Measurements from ENCODE around the gene LRRC52.

Gene LRRC52

GRCh38 chr1:165527251-165528007 is 16.4 kb upstream of the LRRC52 start:
- Histone ChIP-seq H3K27me3 (no peaks in the 10 kb centered on the region), H3K4me3 (no peak overlapping the region), H3K36me3 (no peaks in the 10 kb centered on the region), H3K27ac (no peak overlapping the region), H3K4me1 (peaks cover 0 to 3% (median 0%) of the 10 kb centered on the region in 4 donors), H3K9me3 (peaks cover under 1 to 5% (median 2%) of the 10 kb centered on the region in 3 donors)
- intact Hi-C loops (cut with DNase I; ENCODE audit: low total_unique reads) = no loop called here
- no peak for TF ChIP-seq CTCF (IDR thresholded peaks at IDR 0.05)
- no peak for DNase-seq

- DNase-seq = no peak
- Histone ChIP-seq H3K9me3 (no peaks in the 10 kb centered on the region), H3K4me1 (peaks cover 0 to 3% (median 2%) of the 10 kb centered on the region in 4 donors), H3K36me3 (no peaks in the 10 kb centered on the region), H3K4me3 (no peak overlapping the region), H3K27ac (no peak overlapping the region), H3K27me3 (no peaks in the 10 kb centered on the region)
- no peak for TF ChIP-seq CTCF (IDR thresholded peaks at IDR 0.05)
- intact Hi-C loops (cut with DNase I; ENCODE audit: low total_unique reads) = no loop called here
Observed at GRCh38 chr1:165531021-165531420, 12.8 kb upstream of the LRRC52 start.

GRCh38 chr1:165532053-165532452 is 11.7 kb upstream of the LRRC52 start:
- Histone ChIP-seq H3K4me1 (peaks cover 0 to 3% (median 2%) of the 10 kb centered on the region in 4 donors), H3K36me3 (no peaks in the 10 kb centered on the region), H3K4me3 (no peak overlapping the region), H3K9me3 (no peaks in the 10 kb centered on the region), H3K27me3 (no peaks in the 10 kb centered on the region), H3K27ac (no peak overlapping the region)
- intact Hi-C loops (cut with DNase I; ENCODE audit: low total_unique reads) = no loop called here
- no peak for DNase-seq
- TF ChIP-seq CTCF (IDR thresholded peaks at IDR 0.05) = no peak

- H3K9me3 ChIP-seq = no peaks in the 10 kb centered on the region
- H3K4me3 ChIP-seq = no peak overlapping the region
- intact Hi-C loops (cut with DNase I; ENCODE audit: low total_unique reads) = no loop called here
- TF ChIP-seq CTCF (IDR thresholded peaks at IDR 0.05) = no peak
- DNase-seq = no peak
- no peaks in the 10 kb centered on the region for H3K36me3 ChIP-seq
- H3K27ac ChIP-seq = no peak overlapping the region
- H3K4me1 ChIP-seq = peaks cover 0 to 3% (median 2%) of the 10 kb centered on the region in 4 donors
- H3K27me3 ChIP-seq = no peaks in the 10 kb centered on the region
Observed at GRCh38 chr1:165533254-165533653, 10.5 kb upstream of the LRRC52 start.

GRCh38 chr1:165536016-165536415 is 7.8 kb upstream of the LRRC52 start:
- Histone ChIP-seq H3K27me3 (no peaks in the 10 kb centered on the region), H3K27ac (no peak overlapping the region), H3K36me3 (no peaks in the 10 kb centered on the region), H3K4me3 (no peak overlapping the region), H3K4me1 (peaks cover 0 to 23% (median 10%) of the 10 kb centered on the region in 4 donors), H3K9me3 (no peaks in the 10 kb centered on the region)
- no peak for TF ChIP-seq CTCF (IDR thresholded peaks at IDR 0.05)
- no peak for DNase-seq
- intact Hi-C loops (cut with DNase I; ENCODE audit: low total_unique reads) = no loop called here
